OCI-LY1 (cell line): ENCODE data around the gene OR1I1.

Experiments used
- H2AFZ ChIP-seq: fragments of 200-600 bp; sonication (generic), shearing (Covaris generic); 2 replicates; pipeline ENCODE4 v1.6.0; 2014; ENCODE audit warnings: antibody characterized with exemption, mild to moderate bottlenecking, low read length
- H3F3A ChIP-seq: fragments of 200-600 bp; sonication (generic), shearing (Covaris generic); 2 replicates; pipeline ENCODE4 v1.6.0; 2014; ENCODE audit warnings: mild to moderate bottlenecking, antibody characterized with exemption, low read length, moderate library complexity; ENCODE audit not compliant: insufficient read depth
- H3K27ac ChIP-seq: fragments of 200-600 bp; sonication (generic); 2 replicates; pipeline ENCODE4 v1.5.1; 2014; ENCODE audit warnings: low read length, mixed run types, mild to moderate bottlenecking, low read depth; ENCODE audit not compliant: poor library complexity, severe bottlenecking
- H3K27me3 ChIP-seq: fragments of 200-600 bp; sonication (generic); 2 replicates; pipeline ENCODE4 v1.6.0; 2014; ENCODE audit warnings: antibody characterized with exemption, mild to moderate bottlenecking, low read length, moderate library complexity; ENCODE audit not compliant: insufficient read depth
- H3K36me3 ChIP-seq: fragments of 200-600 bp; sonication (generic); 2 replicates; pipeline ENCODE4 v1.6.1; 2014; ENCODE audit warnings: mild to moderate bottlenecking, antibody characterized with exemption, low read length, moderate library complexity, mixed read lengths; ENCODE audit not compliant: insufficient read depth
- H3K4me1 ChIP-seq: fragments of 200-600 bp; sonication (generic); 2 replicates; pipeline ENCODE4 v1.5.1; 2014; ENCODE audit warnings: mild to moderate bottlenecking, low read length, moderate library complexity; ENCODE audit not compliant: insufficient read depth, severe bottlenecking
- H3K4me2 ChIP-seq: fragments of 200-600 bp; sonication (generic), shearing (Covaris generic); 2 replicates; pipeline ENCODE4 v1.6.1; 2014; ENCODE audit warnings: low read length
- H3K4me3 ChIP-seq: fragments of 200-600 bp; sonication (generic); 2 replicates; pipeline ENCODE4 v1.5.1; 2014; ENCODE audit warnings: low read length, low read depth, mild to moderate bottlenecking, mixed read lengths; ENCODE audit not compliant: poor library complexity, severe bottlenecking
- H3K79me2 ChIP-seq: fragments of 200-600 bp; shearing (Covaris generic); 2 replicates; pipeline ENCODE4 v1.6.1; 2016; ENCODE audit warnings: mixed run types, low read length, mixed read lengths; ENCODE audit not compliant: insufficient read depth
- H3K9ac ChIP-seq: fragments of 200-600 bp; sonication (generic), shearing (Covaris generic); 2 replicates; pipeline ENCODE4 v1.6.1; 2014; ENCODE audit warnings: mild to moderate bottlenecking, low read length, mixed read lengths
- H3K9me2 ChIP-seq: fragments of 200-600 bp; sonication (generic), shearing (Covaris generic); 2 replicates; pipeline ENCODE4 v1.6.1; 2014; ENCODE audit warnings: low read depth, mild to moderate bottlenecking, low read length, mixed read lengths
- H3K9me3 ChIP-seq: fragments of 200-600 bp; shearing (Covaris generic); 2 replicates; pipeline ENCODE4 v1.6.1; 2014; ENCODE audit warnings: low read length, mixed read lengths
- H4K20me1 ChIP-seq: fragments of 200-600 bp; sonication (generic), shearing (Covaris generic); 2 replicates; pipeline ENCODE4 v1.6.0; 2016; ENCODE audit warnings: mild to moderate bottlenecking, low read length; ENCODE audit not compliant: insufficient read depth
- CTCF ChIP-seq: fragments of 200-600 bp; sonication (generic), shearing (Covaris generic); IDR thresholded peaks from 2 replicates; pipeline ENCODE4 v1.5.1; 2017; ENCODE audit warnings: mild to moderate bottlenecking, antibody characterized with exemption, low read length, moderate library complexity, mixed read lengths
- EZH2 ChIP-seq: fragments of 200-600 bp; sonication (generic), shearing (Covaris generic); IDR thresholded peaks from 2 replicates; pipeline ENCODE4 v1.8.0; 2017; ENCODE audit warnings: borderline replicate concordance, mixed run types, mild to moderate bottlenecking, antibody characterized with exemption, low read length, moderate library complexity, mixed read lengths

The OR1I1 gene

GRCh38 chr19:15038294-15038693, 43.7 kb upstream of the OR1I1 start:
- Histone ChIP-seq H2AFZ (no peak overlapping the region), H4K20me1 (no peaks in the 10 kb centered on the region), H3K9me2 (no peaks in the 10 kb centered on the region), H3K9ac (no peak overlapping the region), H3K9me3 (no peaks in the 10 kb centered on the region), H3K27me3 (no peaks in the 10 kb centered on the region), H3K4me3 (no peak overlapping the region), H3K36me3 (no peaks in the 10 kb centered on the region), H3K79me2 (no peaks in the 10 kb centered on the region), H3K4me1 (no peaks in the 10 kb centered on the region), H3F3A (no peaks in the 10 kb centered on the region), H3K27ac (no peak overlapping the region), H3K4me2 (no peak overlapping the region)
- TF ChIP-seq EZH2: no peak
- no peak for TF ChIP-seq CTCF

GRCh38 chr19:15042003-15042402, 40.0 kb upstream of the OR1I1 start:
- Histone ChIP-seq H3K9me3 (no peaks in the 10 kb centered on the region), H3K79me2 (no peaks in the 10 kb centered on the region), H3K4me1 (no peaks in the 10 kb centered on the region), H3F3A (no peaks in the 10 kb centered on the region), H3K9ac (no peak overlapping the region), H3K4me3 (no peak overlapping the region), H3K4me2 (no peak overlapping the region), H4K20me1 (no peaks in the 10 kb centered on the region), H3K9me2 (no peaks in the 10 kb centered on the region), H3K36me3 (no peaks in the 10 kb centered on the region), H3K27ac (no peak overlapping the region), H3K27me3 (no peaks in the 10 kb centered on the region), H2AFZ (no peak overlapping the region)
- TF ChIP-seq CTCF (no peak), EZH2 (no peak)

GRCh38 chr19:15042826-15043225, 39.2 kb upstream of the OR1I1 start:
- Histone ChIP-seq H3K79me2 (no peaks in the 10 kb centered on the region), H3K4me1 (no peaks in the 10 kb centered on the region), H3F3A (no peaks in the 10 kb centered on the region), H3K27me3 (no peaks in the 10 kb centered on the region), H3K4me2 (no peak overlapping the region), H3K9me2 (no peaks in the 10 kb centered on the region), H4K20me1 (no peaks in the 10 kb centered on the region), H3K36me3 (no peaks in the 10 kb centered on the region), H2AFZ (no peak overlapping the region), H3K27ac (no peak overlapping the region), H3K9me3 (no peaks in the 10 kb centered on the region), H3K4me3 (no peak overlapping the region), H3K9ac (no peak overlapping the region)
- no peak for TF ChIP-seq CTCF
- no peak for TF ChIP-seq EZH2
